Measurements from ENCODE around the gene CELA2A. TPM values are rescaled to one million over a fixed set of nuclear protein-coding genes. Genes with fewer than 3 reads are reported as not detected.
A peak's percentile ranks its signal among the peaks of the same experiment; 100 is the strongest.

Gene CELA2A
- total RNA-seq, 6 donors from 2014 or later: 0.83 to 2.3 TPM; not detected in 4

DNA sequence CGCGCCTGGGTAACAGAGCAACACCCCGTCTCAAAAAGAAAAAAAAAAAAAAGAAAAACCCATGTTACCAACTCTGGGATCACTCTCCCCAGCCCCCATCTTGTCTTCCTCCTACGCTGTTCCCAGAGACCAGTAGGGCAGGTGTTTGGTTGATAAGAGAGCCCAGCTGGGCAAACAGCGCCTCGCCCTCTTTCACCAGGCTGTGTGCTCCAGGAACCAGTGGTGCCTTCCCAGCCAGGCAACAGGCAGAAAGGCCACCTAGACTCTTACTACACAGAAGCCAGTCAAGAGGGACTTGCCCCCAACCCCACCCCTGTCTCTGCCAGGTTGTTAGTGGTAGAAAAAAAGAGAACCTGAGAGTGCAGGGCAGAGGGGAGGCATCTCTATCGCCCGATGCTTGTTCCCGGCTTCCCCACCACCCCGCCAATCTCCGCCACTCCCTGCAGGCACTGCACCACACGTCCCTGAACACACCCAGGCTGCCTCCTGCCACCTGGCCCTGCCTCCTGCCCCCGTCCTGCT, 32.3 kb upstream of the CELA2A start:
- Histone ChIP-seq H3K27me3 (no peaks in the 10 kb centered on the region), H3K9me3 (no peaks in the 10 kb centered on the region), H3K36me3 (peaks cover 0 to 36% (median 18%) of the 10 kb centered on the region in 4 donors), H3K27ac (peak overlapping the region in 2 of 4 donors; percentile 26 to 52), H3K4me3 (no peak overlapping the region), H3K4me1 (peaks cover 2 to 45% (median 19%) of the 10 kb centered on the region in 4 donors)
- TF ChIP-seq POLR2AphosphoS5 (IDR thresholded peaks at IDR 0.05): no peak
- TF ChIP-seq, protein P1, sequence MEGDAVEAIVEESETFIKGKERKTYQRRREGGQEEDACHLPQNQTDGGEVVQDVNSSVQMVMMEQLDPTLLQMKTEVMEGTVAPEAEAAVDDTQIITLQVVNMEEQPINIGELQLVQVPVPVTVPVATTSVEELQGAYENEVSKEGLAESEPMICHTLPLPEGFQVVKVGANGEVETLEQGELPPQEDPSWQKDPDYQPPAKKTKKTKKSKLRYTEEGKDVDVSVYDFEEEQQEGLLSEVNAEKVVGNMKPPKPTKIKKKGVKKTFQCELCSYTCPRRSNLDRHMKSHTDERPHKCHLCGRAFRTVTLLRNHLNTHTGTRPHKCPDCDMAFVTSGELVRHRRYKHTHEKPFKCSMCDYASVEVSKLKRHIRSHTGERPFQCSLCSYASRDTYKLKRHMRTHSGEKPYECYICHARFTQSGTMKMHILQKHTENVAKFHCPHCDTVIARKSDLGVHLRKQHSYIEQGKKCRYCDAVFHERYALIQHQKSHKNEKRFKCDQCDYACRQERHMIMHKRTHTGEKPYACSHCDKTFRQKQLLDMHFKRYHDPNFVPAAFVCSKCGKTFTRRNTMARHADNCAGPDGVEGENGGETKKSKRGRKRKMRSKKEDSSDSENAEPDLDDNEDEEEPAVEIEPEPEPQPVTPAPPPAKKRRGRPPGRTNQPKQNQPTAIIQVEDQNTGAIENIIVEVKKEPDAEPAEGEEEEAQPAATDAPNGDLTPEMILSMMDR (IDR thresholded peaks at IDR 0.05): no peak
- no peak for TF ChIP-seq EP300 (IDR thresholded peaks at IDR 0.05)
- no peak for TF ChIP-seq POLR2A (IDR thresholded peaks at IDR 0.05)
- 51 to 65% methylated on average over 13 of the region's 13 CpGs for WGBS, 2 donors
- DNase-seq: peak in 1 of 2 donors; percentile 83
- ATAC-seq (ENCODE audit: low FRiP score in 2 of 2): peak in 1 of 2 donors; percentile 44

DNA sequence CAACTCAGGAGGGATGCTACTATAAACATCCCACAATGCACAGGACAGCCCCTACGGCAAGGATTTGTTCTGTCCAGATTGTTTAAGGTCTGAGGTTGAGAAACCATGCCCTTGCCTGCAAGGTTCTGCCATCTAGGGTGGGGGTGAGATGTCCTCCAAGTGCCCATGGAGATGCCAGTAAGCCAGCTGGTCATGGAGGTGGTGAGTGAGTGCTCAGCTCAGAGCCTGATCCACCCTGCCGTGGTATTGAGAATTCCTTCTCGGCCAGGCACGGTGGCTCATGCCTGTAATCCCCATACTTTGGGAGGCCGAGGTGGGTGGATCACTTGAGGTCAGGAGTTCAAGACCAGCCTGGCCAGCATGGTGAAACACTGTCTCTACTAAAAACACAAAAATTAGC, 31.6 kb upstream of the CELA2A start:
- no peak overlapping the region for H3K4me3 ChIP-seq
- H3K4me1 ChIP-seq: peaks cover 2 to 40% (median 14%) of the 10 kb centered on the region in 4 donors
- peaks cover 0 to 41% (median 18%) of the 10 kb centered on the region in 4 donors for H3K36me3 ChIP-seq
- TF ChIP-seq POLR2A (IDR thresholded peaks at IDR 0.05): no peak
- H3K27ac ChIP-seq: peak overlapping the region in 2 of 4 donors; percentile 26 to 52
- WGBS, 2 donors: 81 to 90% methylated on average over 2 to 5 of the region's 5 CpGs
- no peaks in the 10 kb centered on the region for H3K27me3 ChIP-seq
- no peaks in the 10 kb centered on the region for H3K9me3 ChIP-seq
- DNase-seq: no peak
- no peak for ATAC-seq (ENCODE audit: low FRiP score in 2 of 2)

DNA sequence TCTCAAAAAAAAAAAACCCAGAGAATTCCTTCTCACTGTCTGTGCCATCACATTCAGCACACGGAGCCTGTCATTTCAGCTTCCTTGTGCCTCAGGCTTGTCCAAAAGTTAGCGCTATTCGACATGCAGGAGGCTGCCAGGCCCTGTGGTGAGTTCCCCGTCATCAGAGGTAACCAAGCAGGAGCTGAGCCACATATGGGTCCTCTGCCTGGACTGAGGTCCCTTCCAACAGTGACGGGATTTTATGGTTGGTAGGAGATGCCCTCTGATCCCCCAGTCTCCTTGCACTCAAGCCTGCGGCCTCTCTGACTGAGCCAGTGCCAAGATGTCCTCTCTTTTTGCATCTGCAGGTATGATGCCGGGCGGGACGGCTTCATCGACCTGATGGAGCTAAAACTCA, 31.0 kb upstream of the CELA2A start:
- no peak for DNase-seq
- no peaks in the 10 kb centered on the region for H3K9me3 ChIP-seq
- H3K27me3 ChIP-seq: no peaks in the 10 kb centered on the region
- no peak for TF ChIP-seq POLR2AphosphoS5 (IDR thresholded peaks at IDR 0.05)
- TF ChIP-seq EP300 (IDR thresholded peaks at IDR 0.05): no peak
- TF ChIP-seq POLR2A (IDR thresholded peaks at IDR 0.05): no peak
- TF ChIP-seq, protein P1 (IDR thresholded peaks at IDR 0.05): no peak
- no peak overlapping the region for H3K4me3 ChIP-seq
- no peak overlapping the region for H3K27ac ChIP-seq
- no peak for ATAC-seq (ENCODE audit: low FRiP score in 2 of 2)
- peaks cover 2 to 40% (median 13%) of the 10 kb centered on the region in 4 donors for H3K4me1 ChIP-seq
- peaks cover 0 to 41% (median 19%) of the 10 kb centered on the region in 4 donors for H3K36me3 ChIP-seq
- WGBS, 2 donors: 95 to 98% methylated on average over 7 to 10 of the region's 10 CpGs

DNA sequence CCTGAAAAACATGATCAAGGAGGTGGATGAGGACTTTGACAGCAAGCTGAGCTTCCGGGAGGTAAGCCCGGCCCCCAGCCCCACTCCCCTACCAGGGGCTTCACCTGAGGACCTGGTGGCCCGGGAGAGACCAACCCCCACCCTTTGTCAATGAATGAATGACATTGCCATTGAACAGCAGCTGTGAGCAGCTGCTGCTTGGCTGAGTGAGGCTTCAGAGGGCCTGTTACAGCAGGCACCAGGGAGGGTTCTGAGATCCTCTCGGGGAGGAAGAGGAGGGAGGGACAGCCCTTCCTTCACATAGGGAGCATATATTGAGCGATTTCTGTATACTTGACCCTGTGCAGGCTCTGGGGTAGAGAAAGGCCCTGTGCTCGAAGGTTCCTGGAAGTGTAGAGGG, 30.6 kb upstream of the CELA2A start:
- no peak for ATAC-seq (ENCODE audit: low FRiP score in 2 of 2)
- DNase-seq: no peak
- Histone ChIP-seq H3K4me1 (peaks cover under 1 to 36% (median 11%) of the 10 kb centered on the region in 4 donors), H3K27ac (peak overlapping the region in 1 of 4 donors; percentile 1), H3K9me3 (no peaks in the 10 kb centered on the region), H3K36me3 (peaks cover 0 to 46% (median 21%) of the 10 kb centered on the region in 4 donors), H3K4me3 (no peak overlapping the region), H3K27me3 (no peaks in the 10 kb centered on the region)
- TF ChIP-seq EP300 (IDR thresholded peaks at IDR 0.05) (no peak), POLR2AphosphoS5 (IDR thresholded peaks at IDR 0.05) (peak in 1 of 2 donors; percentile 19)
- WGBS, 2 donors: 76 to 87% methylated on average over 3 to 6 of the region's 6 CpGs

DNA sequence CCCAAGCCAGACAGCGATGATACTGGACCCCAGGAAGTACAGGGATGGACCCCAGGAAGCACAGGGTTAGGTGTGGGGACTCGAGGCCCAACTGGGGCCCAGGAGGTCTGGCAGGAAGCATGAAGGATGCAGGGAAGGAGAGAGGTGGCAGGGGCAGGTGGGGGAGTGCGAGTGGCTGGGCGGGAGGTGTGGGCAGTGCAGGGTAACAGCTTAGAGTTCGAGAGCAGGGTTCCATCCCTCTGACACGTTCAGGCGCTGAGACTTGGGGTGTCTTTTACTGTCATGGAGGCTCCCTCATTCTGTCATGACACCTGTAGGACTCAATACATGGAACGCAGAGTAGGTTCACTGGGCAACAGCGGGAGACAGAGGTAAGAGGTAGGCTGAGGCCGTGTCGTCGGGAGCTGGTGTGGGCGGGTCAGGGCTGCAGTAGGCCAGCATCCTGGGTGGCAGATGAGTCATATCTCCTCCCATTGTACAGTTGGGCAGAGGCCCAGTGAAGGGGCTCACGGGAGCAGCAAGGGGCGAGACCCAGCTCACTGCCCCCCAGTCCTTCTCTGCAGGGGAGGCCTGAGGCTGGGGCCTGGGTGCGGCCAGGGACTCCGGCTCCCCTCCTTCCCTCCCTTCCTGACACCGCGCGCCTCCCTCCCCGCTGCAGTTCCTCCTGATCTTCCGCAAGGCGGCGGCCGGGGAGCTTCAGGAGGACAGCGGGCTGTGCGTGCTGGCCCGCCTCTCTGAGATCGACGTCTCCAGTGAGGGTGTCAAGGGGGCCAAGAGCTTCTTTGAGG, 29.8 kb upstream of the CELA2A start:
- Histone ChIP-seq H3K4me1 (peaks cover 0 to 30% (median 9%) of the 10 kb centered on the region in 4 donors), H3K27me3 (no peaks in the 10 kb centered on the region), H3K36me3 (peaks cover 0 to 47% (median 21%) of the 10 kb centered on the region in 4 donors), H3K27ac (peak overlapping the region in 1 of 4 donors; percentile 1), H3K9me3 (no peaks in the 10 kb centered on the region), H3K4me3 (no peak overlapping the region)
- DNase-seq (peak in 1 of 2 donors; percentile 82), ATAC-seq (ENCODE audit: low FRiP score in 2 of 2) (peak in 1 of 2 donors; percentile 45)
- WGBS, 2 donors: 78 to 86% methylated on average over 9 to 25 of the region's 30 CpGs
- TF ChIP-seq, protein P1 (IDR thresholded peaks at IDR 0.05): peak in 1 of 6 experiments; percentile 22
- no peak for TF ChIP-seq POLR2AphosphoS5 (IDR thresholded peaks at IDR 0.05)

All from upper lobe of left lung (tissue), 6 donors.